HCT116 (cell line): Measurements from ENCODE around the gene NOL9. TPM values are rescaled to one million over a fixed set of nuclear protein-coding genes. Genes with fewer than 3 reads are reported as not detected.

Experiments
- ATAC-seq: fragments of 200-7000 bp; cut with Tn5 transposase; 2 replicates; pipeline ENCODE4 v1.9.1; 2020; ENCODE audit warnings: mild to moderate bottlenecking, moderate library complexity
- BruUV-seq: library from RNA; stranded (reverse); fragments of 400-500 nt; replicated peaks from 2 replicates; lab custom pipeline; 2021; lab: Mats Ljungman, UMichigan
- CTCF ChIA-PET: fragments of 300-600 bp; sonication (Branson Sonifier 250); formaldehyde crosslinking; loops from one replicate; lab custom pipeline; 2021; ENCODE audit warnings: antibody characterized with exemption; lab: Charles Lee
- POLR2A ChIA-PET: fragments of 300-600, 350-600 bp; sonication (Branson Sonifier 250); formaldehyde crosslinking; loops from one replicate; lab custom pipeline; 2021; ENCODE audit warnings: antibody characterized with exemption; lab: Charles Lee
- RAD21 ChIA-PET, 2 experiments: fragments of 300-600 bp; sonication (Branson Sonifier 250); formaldehyde crosslinking; loops; one replicate each; lab custom pipeline; 2023; ENCODE audit warnings: low total read pairs in 2 of 2; ENCODE audit not compliant: uncharacterized antibody in 2 of 2, unreplicated experiment in 2 of 2, low non-redundant PET in 1 of 2; lab: Charles Lee
- DNase-seq: peaks from one replicate; pipeline ENCODE4 v3.0.0-alpha.2; 2010; ENCODE audit warnings: low read depth, low spot score
- H2AFZ ChIP-seq: fragments of 200-600 bp; shearing (Covaris generic), sonication (generic); 2 replicates; pipeline ENCODE4 v1.6.1; 2017; ENCODE audit warnings: low read depth, mixed run types, mixed read lengths, antibody characterized with exemption, low read length; ENCODE audit not compliant: poor library complexity, severe bottlenecking
- H3K27ac ChIP-seq: 2 replicates; pipeline ENCODE4 v1.5.1; 2012; ENCODE audit warnings: low read depth, low read length
- H3K27me3 ChIP-seq: fragments of 200-600 bp; sonication (generic); 2 replicates; pipeline ENCODE4 v1.6.1; 2016; ENCODE audit warnings: mixed run types, low read length, mixed read lengths; ENCODE audit not compliant: insufficient read depth
- H3K36me3 ChIP-seq, 2 experiments: fragments of 200-500 bp in 1 of 2; fragments of 200-600 bp in 1 of 2; sonication (Bioruptor generic) in 1 of 2; sonication (generic) in 1 of 2; 2 replicates each; pipeline versions ENCODE4 v1.5.1 to v1.6.1; 2014 to 2016; ENCODE audit warnings: low read length in 2 of 2, inconsistent platforms in 1 of 2, mixed read lengths in 1 of 2, mixed run types in 1 of 2; ENCODE audit not compliant: insufficient read depth in 2 of 2, control insufficient read depth in 1 of 2
- H3K4me1 ChIP-seq, 2 experiments: fragments of 200-600 bp in 1 of 2; sonication (generic) in 1 of 2; 2 replicates each; pipeline versions ENCODE4 v1.5.1 to v1.6.1; 2012 to 2017; ENCODE audit warnings: low read length in 2 of 2, inconsistent platforms in 1 of 2, mild to moderate bottlenecking in 1 of 2, mixed read lengths in 1 of 2, mixed run types in 1 of 2, moderate library complexity in 1 of 2; ENCODE audit not compliant: insufficient read depth in 2 of 2, control insufficient read depth in 1 of 2
- H3K4me2 ChIP-seq: fragments of 200-600 bp; sonication (generic); 2 replicates; pipeline ENCODE4 v1.6.1; 2017; ENCODE audit warnings: mixed run types, low read length, mixed read lengths
- H3K4me3 ChIP-seq, 2 experiments: fragments of 200-600 bp in 1 of 2; sonication (generic) in 1 of 2; replicated peaks in 1 of 2; 2 replicates each; pipeline ENCODE4 v1.5.1; 2011 to 2016; ENCODE audit warnings: low read length in 2 of 2, control low read depth in 1 of 2, low read depth in 1 of 2, mild to moderate bottlenecking in 1 of 2, mixed read lengths in 1 of 2, mixed run types in 1 of 2
- H3K79me2 ChIP-seq: fragments of 200-600 bp; sonication (generic); 2 replicates; pipeline ENCODE4 v1.6.1; 2017; ENCODE audit warnings: mild to moderate bottlenecking, mixed run types, low read length, moderate library complexity, mixed read lengths; ENCODE audit not compliant: insufficient read depth
- H3K9ac ChIP-seq: fragments of 200-600 bp; sonication (generic); 2 replicates; pipeline ENCODE4 v1.6.1; 2016; ENCODE audit warnings: low read length, mixed read lengths
- H3K9me2 ChIP-seq: fragments of 200-600 bp; sonication (generic), shearing (Covaris generic); 2 replicates; pipeline ENCODE4 v1.6.1; 2017; ENCODE audit warnings: mixed run types, mild to moderate bottlenecking, moderate library complexity; ENCODE audit not compliant: insufficient read depth
- H3K9me3 ChIP-seq, 2 experiments: fragments of 200-500 bp in 1 of 2; fragments of 200-600 bp in 1 of 2; sonication (Bioruptor generic) in 1 of 2; sonication (generic) in 1 of 2; 2 replicates each; pipeline ENCODE4 v1.6.1; 2014 to 2017; ENCODE audit warnings: low read length in 2 of 2, mixed read lengths in 2 of 2, inconsistent platforms in 1 of 2, low read depth in 1 of 2, mild to moderate bottlenecking in 1 of 2, mixed run types in 1 of 2, moderate library complexity in 1 of 2; ENCODE audit not compliant: control insufficient read depth in 1 of 2, insufficient read depth in 1 of 2
- H4K20me1 ChIP-seq: fragments of 200-600 bp; sonication (generic), shearing (Covaris generic); 2 replicates; pipeline ENCODE4 v1.6.1; 2017; ENCODE audit warnings: mixed run types, mild to moderate bottlenecking, moderate library complexity; ENCODE audit not compliant: insufficient read depth
- ATF3 ChIP-seq: IDR thresholded peaks from 2 replicates; pipeline ENCODE4 v1.6.1; 2012
- intact Hi-C: fragments of 100-400 bp; cut with micrococcal nuclease; formaldehyde crosslinking; loops from 2 replicates; pipeline ENCODE4 v1.10.0; 2022
- total RNA-seq: library from RNA; stranded (reverse); gene quantifications from one replicate; pipeline ENCODE4 v1.2.1, GENCODE V29; 2021; ENCODE audit not compliant: unreplicated experiment
- TF ChIP-seq, protein P1 (sequence below), 3 experiments: fragments of 200-600 bp in 1 of 3; sonication (generic) in 1 of 3; IDR thresholded peaks in 2 of 3; conservative IDR thresholded peaks in 1 of 3; 2 replicates each; pipeline ENCODE4 v1.5.1; 2012 to 2017; ENCODE audit warnings: low read depth in 2 of 3, low read length in 2 of 3, antibody characterized with exemption in 1 of 3, borderline replicate concordance in 1 of 3, control low read depth in 1 of 3, mild to moderate bottlenecking in 1 of 3, mixed read lengths in 1 of 3, mixed run types in 1 of 3, moderate library complexity in 1 of 3; ENCODE audit not compliant: insufficient read depth in 1 of 3

NOL9 gene
- total RNA-seq, 1 experiment from 2014 or later = 46.4 TPM

- intact Hi-C loops = no loop called here
- no TSS peak for BruUV-seq
- CTCF ChIA-PET = no interaction called here
Measured at GRCh38 chr1:6584126-6585080, 30.1 kb upstream of the NOL9 start.

More at GRCh38 chr1:6584126-6585080, 30.1 kb upstream of the NOL9 start:
- ATAC-seq (no peak), DNase-seq (no peak)
- H2AFZ ChIP-seq = no peak overlapping the region
- ChIA-PET POLR2A (no interaction called here), RAD21 (no interaction called here)
- TF ChIP-seq ATF3 = no peak
- TF ChIP-seq, protein P1, sequence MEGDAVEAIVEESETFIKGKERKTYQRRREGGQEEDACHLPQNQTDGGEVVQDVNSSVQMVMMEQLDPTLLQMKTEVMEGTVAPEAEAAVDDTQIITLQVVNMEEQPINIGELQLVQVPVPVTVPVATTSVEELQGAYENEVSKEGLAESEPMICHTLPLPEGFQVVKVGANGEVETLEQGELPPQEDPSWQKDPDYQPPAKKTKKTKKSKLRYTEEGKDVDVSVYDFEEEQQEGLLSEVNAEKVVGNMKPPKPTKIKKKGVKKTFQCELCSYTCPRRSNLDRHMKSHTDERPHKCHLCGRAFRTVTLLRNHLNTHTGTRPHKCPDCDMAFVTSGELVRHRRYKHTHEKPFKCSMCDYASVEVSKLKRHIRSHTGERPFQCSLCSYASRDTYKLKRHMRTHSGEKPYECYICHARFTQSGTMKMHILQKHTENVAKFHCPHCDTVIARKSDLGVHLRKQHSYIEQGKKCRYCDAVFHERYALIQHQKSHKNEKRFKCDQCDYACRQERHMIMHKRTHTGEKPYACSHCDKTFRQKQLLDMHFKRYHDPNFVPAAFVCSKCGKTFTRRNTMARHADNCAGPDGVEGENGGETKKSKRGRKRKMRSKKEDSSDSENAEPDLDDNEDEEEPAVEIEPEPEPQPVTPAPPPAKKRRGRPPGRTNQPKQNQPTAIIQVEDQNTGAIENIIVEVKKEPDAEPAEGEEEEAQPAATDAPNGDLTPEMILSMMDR (IDR thresholded peaks at IDR 0.05 in 2 of 3, conservative IDR thresholded peaks at IDR 0.05 in 1 of 3; ENCODE audit: borderline replicate concordance in 1 of 3, insufficient read depth in 1 of 3, low read depth in 2 of 3, low read length in 2 of 3) = peak in 1 of 3 experiments; percentile 37; a peak in 1 of 6 replicates
- H3K9me3 ChIP-seq = no peaks in the 10 kb centered on the region
- no peak overlapping the region for H3K4me2 ChIP-seq
- no peaks in the 10 kb centered on the region for H3K27me3 ChIP-seq
- H3K9ac ChIP-seq = no peak overlapping the region
- peaks cover 0 to 7% of the 10 kb centered on the region in 2 experiments; a peak in 2 of 4 replicates for H3K36me3 ChIP-seq
- H3K4me1 ChIP-seq = peaks cover 9 to 19% of the 10 kb centered on the region in 2 experiments
- H3K4me3 ChIP-seq = no peak overlapping the region
- H4K20me1 ChIP-seq = no peaks in the 10 kb centered on the region
- peaks cover 30% of the 10 kb centered on the region for H3K79me2 ChIP-seq
- no peak overlapping the region for H3K27ac ChIP-seq
- no peaks in the 10 kb centered on the region for H3K9me2 ChIP-seq
